NCI-H1417 treated with DMSO at 0.1 percent for 48 hours (cell line): ENCODE measurements around the gene TBC1D21.
"Not testable (repeated sequence)": the region's sequence is repeated elsewhere in the genome, so short reads cannot be mapped to it uniquely, and the experiment has no call there.

Experiments
- DNase-seq: peaks from one replicate; lab custom pipeline; 2025; lab: John Stamatoyannopoulos, UW

TBC1D21 gene

GRCh38 chr15:73930371-73930770, 57.0 kb downstream of the TBC1D21 start:
- no peak for DNase-seq

DNA sequence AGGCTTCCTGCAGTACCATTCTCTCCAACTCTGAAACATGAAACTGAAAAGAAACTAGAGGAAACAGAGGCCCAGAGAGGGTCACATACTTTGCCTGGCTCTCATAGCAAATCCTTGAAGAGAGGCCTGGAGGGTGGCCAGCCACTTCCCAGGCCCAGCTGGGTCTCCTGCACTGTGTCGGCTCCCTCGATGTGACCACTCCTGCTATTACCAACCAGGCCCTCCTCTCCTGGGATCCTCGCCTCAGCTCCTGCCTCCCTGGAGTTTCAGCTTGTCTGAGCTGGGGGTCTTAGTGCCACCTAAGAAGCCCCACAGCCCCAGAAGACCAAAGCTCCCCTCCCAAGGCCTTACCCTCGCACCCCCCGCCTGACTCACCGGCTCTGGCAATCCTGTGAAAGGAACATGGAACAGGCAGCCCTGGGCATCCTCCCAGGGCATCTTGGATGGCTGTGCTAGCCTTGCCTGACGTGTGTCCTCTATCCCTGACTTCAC, 57.5 kb downstream of the TBC1D21 start:
- no peak for DNase-seq

- DNase-seq = no peak
These were observed 58.1 kb downstream of the TBC1D21 start for GRCh38 chr15:73931441-73931840.

DNA sequence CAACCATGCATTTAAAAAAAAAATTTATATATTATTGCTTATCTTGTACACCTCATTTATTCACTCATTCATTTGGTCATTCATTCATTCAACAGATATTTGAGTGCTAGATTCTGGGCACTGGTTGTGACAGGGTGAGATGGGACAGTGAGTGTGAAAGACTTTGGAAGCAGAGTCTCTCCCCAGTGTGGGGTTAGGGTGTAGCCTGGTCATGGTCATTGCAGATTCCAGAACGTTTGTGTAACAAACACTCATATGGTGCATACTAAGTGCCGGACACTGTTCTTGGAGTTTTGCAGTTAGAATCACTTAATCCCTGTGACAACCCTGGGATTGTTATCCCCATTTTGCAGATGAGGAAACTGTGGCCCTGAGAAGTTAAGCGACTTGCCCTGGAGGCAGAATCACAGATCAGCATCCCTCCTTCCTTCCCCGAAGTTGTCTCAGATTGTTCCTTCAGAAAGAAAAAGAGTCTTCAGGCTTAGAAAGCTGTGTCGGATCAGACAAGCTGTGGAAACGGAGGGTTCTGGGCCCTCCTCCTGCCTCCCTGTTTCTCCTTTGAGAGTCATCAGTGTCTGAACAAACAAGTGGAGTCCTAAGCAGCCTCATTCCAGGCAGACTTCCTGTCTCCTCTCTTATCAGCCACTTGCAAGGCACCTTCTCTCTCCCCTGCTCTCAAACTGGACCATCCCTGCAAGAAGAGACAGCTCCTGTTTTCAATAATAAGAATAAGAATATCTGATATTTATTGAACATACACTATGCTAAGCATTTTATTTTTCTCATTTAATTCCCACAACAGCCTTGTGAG, 59.2 kb downstream of the TBC1D21 start:
- DNase-seq = no peak

DNA sequence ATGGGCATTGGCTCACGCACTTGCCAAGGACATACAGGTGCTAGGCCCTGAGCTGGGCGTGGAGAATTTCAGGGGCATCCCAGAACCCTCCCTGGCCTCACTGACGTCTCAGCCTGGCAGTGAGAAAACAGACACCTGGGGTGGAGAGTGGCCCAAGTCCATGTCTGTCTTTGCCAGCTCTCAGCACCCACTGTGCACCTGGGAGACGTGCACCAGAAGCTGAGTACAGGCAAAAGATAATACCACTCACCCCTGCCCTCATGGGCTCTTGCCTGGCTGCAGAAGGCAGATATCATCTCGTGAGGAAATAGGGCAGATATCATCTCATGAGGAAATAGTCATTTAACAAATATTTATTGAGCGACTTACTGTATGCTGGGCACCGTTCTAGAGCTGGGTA, 60.9 kb downstream of the TBC1D21 start:
- no peak for DNase-seq

DNA sequence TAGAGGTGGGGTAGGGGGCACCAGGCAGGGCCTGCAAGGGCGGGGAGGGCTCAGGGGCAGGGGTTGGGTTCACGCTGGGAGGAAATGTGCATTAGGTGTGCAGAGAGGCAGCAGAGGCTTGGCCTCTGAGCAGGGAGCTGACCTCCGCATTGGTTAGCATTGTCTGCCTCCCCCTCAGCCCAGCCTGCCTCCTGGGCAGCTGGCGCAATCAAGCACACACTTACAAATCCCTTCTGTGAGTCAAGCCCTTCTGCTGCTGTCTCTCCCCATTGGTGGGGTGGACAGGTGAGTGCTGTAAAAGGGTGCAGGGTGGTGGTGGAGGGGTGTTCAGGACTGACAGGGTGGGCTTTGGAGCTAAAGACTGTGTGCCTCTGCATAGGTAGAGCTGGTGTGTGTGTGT, 62.2 kb downstream of the TBC1D21 start:
- no peak for DNase-seq

DNA sequence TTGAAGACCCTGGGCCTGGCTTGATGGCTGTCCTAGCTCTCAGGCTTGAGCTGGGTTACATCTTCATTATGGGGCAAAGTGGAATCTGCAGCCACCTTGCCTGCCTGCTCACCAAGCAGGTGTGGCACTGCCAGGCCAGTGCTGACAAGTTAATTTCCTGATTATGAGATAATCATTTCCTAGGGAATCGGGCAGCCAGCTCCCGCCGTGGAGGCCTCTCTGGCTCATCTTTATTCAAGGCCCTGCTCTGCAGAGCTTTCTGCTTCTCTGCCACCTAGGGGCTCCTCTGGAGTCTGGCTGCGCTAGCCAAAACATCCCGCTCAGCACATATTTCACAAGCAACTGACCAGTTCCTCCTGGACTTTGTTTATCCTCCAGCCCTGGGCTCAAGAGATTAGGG, 62.8 kb downstream of the TBC1D21 start:
- DNase-seq = no peak

- DNase-seq = no peak
These were observed 63.4 kb downstream of the TBC1D21 start for GRCh38 chr15:73936588-73937290.

DNA sequence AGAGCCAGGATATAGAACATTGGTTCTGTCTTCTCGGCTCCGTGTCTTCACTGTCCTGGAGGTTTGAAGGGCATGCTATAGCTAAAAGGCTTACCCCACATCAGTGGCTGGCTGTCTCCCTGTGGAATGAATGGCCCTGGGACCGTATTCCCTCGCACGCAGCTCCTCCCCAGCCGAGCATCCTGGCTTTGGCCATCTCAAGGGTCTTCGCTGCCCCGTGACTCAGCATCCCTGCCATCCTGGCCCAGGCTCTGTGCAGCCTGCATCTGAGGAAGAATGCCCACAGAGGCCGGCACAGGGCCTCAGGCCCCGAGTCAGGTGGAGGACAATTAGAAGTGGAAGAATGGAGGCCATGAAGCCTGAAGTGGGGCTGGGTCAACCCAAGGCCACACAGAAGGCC, 63.9 kb downstream of the TBC1D21 start:
- DNase-seq = no peak

DNA sequence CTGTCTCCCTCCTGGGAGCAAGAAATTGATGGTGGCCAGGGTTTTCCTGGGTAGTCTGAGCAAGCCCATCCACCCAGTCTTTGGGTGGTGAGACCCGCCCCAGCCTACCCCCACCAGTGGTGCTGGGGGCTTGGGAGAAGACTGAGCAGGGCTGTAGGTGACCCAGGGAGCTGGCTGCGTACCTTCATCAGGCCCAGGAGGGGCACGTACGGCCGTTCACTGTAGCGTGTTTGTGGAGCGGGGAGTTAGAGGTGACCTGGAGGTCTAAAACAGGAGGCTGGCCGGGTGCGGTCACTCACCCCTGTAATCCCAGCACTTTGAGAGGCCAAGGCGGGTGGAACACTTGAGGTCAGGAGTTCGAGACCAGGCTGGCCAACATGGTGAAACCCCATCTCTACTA, 64.4 kb downstream of the TBC1D21 start:
- DNase-seq = no peak

DNA sequence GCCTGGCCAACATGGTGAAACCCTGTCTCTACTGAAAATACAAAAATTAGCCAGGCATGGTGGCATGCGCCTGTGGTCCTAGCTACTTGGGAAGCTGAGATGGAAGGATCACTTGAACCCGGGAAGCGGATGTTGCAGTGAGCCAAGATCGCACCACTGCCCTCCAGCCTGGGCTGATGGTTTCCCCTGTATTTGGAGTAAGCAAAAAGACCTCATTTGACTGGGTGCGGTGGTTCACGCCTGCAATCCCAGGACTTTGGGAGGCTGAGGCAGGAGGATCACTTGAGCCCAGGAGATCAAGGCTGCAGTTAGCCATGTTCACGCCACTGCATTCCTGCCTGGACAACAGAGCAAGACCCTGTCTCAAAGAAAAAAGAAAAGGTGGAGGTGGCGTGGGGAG, 65.2 kb downstream of the TBC1D21 start:
- DNase-seq = not testable (repeated sequence)
